Nephron (organoid): ENCODE measurements around the gene AFAP1.

Source experiments
- H3K27ac Mint-ChIP-seq, 3 experiments: 2 replicates each; pipeline ENCODE4 v1.8.0; 2020; ENCODE audit warnings: mixed read lengths in 3 of 3, mild to moderate bottlenecking in 2 of 3, moderate library complexity in 1 of 3
- H3K27me3 Mint-ChIP-seq: 2 replicates; pipeline ENCODE4 v1.8.0; 2021; ENCODE audit warnings: low read depth, mild to moderate bottlenecking, moderate library complexity, mixed read lengths
- H3K36me3 Mint-ChIP-seq: 2 replicates; pipeline ENCODE4 v1.8.0; 2020; ENCODE audit warnings: low read depth, mixed read lengths
- H3K4me1 Mint-ChIP-seq: 2 replicates; pipeline ENCODE4 v1.8.0; 2020; ENCODE audit warnings: mixed read lengths
- H3K4me3 Mint-ChIP-seq, 3 experiments: 2 replicates each; pipeline ENCODE4 v1.8.0; 2020; ENCODE audit warnings: mild to moderate bottlenecking in 3 of 3, mixed read lengths in 3 of 3, moderate library complexity in 2 of 3
- H3K9me3 Mint-ChIP-seq: 2 replicates; pipeline ENCODE4 v1.8.0; 2020; ENCODE audit warnings: mixed read lengths
- CTCF ChIP-seq, 3 experiments: fragments of 200-600 bp; sonication (generic); IDR thresholded peaks; one replicate each; pipeline ENCODE4 v1.5.0; 2021; ENCODE audit warnings: antibody characterized with exemption in 3 of 3; ENCODE audit not compliant: unreplicated experiment in 3 of 3

Gene AFAP1

GRCh38 chr4:7939377-7940108 lies at the start of gene AFAP1:
Gene AFAP1, minus strand, starts transcription at chr4:7939861. Its CDS starts 67,783 bp downstream, at chr4:7872078.
- H3K9me3 Mint-ChIP-seq, result no peaks in the 10 kb centered on the region
- no peaks in the 10 kb centered on the region for H3K36me3 Mint-ChIP-seq
- no peak for TF ChIP-seq CTCF (IDR thresholded peaks at IDR 0.05; ENCODE audit: unreplicated experiment in 3 of 3)
- peak within 1 kb of the TSS; percentile 95 to 97 (median 96) for H3K4me3 Mint-ChIP-seq
- peaks cover 9% of the 10 kb centered on the region for H3K27me3 Mint-ChIP-seq
- H3K4me1 Mint-ChIP-seq, result peaks cover 49% of the 10 kb centered on the region
- H3K27ac Mint-ChIP-seq, result peak within 1 kb of the TSS; percentile 51 to 90 (median 87)

- Mint-ChIP-seq H3K4me3 (no peak overlapping the region), H3K27me3 (peaks cover 7% of the 10 kb centered on the region), H3K27ac (no peak overlapping the region), H3K36me3 (no peaks in the 10 kb centered on the region), H3K9me3 (peaks cover 6% of the 10 kb centered on the region), H3K4me1 (peaks cover 14% of the 10 kb centered on the region)
- TF ChIP-seq CTCF (IDR thresholded peaks at IDR 0.05; ENCODE audit: unreplicated experiment in 3 of 3), result no peak
These were observed 48.8 kb upstream of the AFAP1 start for GRCh38 chr4:7988437-7988836.

GRCh38 chr4:7987148-7987989 lies 47.7 kb upstream of the AFAP1 start:
- no peaks in the 10 kb centered on the region for H3K36me3 Mint-ChIP-seq
- peaks cover 6% of the 10 kb centered on the region for H3K9me3 Mint-ChIP-seq
- peaks cover 14% of the 10 kb centered on the region for H3K4me1 Mint-ChIP-seq
- no peak overlapping the region for H3K4me3 Mint-ChIP-seq
- TF ChIP-seq CTCF (IDR thresholded peaks at IDR 0.05; ENCODE audit: unreplicated experiment in 3 of 3), result peak; percentile 79 to 87 (median 85)
- peaks cover 7% of the 10 kb centered on the region for H3K27me3 Mint-ChIP-seq
- H3K27ac Mint-ChIP-seq, result peak overlapping the region in 1 of 3 experiments; percentile 41

- peak overlapping the region in 2 of 3 experiments; percentile 11 to 38 for H3K4me3 Mint-ChIP-seq
- H3K27ac Mint-ChIP-seq, result peak overlapping the region; percentile 40 to 70 (median 50)
- peaks cover 4% of the 10 kb centered on the region for H3K9me3 Mint-ChIP-seq
- H3K4me1 Mint-ChIP-seq, result peaks cover 14% of the 10 kb centered on the region
- H3K36me3 Mint-ChIP-seq, result no peaks in the 10 kb centered on the region
- TF ChIP-seq CTCF (IDR thresholded peaks at IDR 0.05; ENCODE audit: unreplicated experiment in 3 of 3), result no peak
- H3K27me3 Mint-ChIP-seq, result peaks cover 7% of the 10 kb centered on the region
These were observed 46.3 kb upstream of the AFAP1 start for GRCh38 chr4:7985891-7986441.

GRCh38 chr4:7985072-7985471 lies 45.4 kb upstream of the AFAP1 start:
- Mint-ChIP-seq H3K4me1 (peaks cover 14% of the 10 kb centered on the region), H3K27ac (no peak overlapping the region), H3K36me3 (no peaks in the 10 kb centered on the region), H3K27me3 (peaks cover 7% of the 10 kb centered on the region), H3K4me3 (no peak overlapping the region), H3K9me3 (peaks cover 4% of the 10 kb centered on the region)
- no peak for TF ChIP-seq CTCF (IDR thresholded peaks at IDR 0.05; ENCODE audit: unreplicated experiment in 3 of 3)
